Keratinocyte (primary cell): Measurements from ENCODE around the gene P2RY8.
"Not testable (repeated sequence)": the region's sequence is repeated elsewhere in the genome, so short reads cannot be mapped to it uniquely, and the experiment has no call there.

Experiments used
- CTCF ChIP-seq, 3 experiments: IDR thresholded peaks in 1 of 3; conservative IDR thresholded peaks in 1 of 3; optimal IDR thresholded peaks in 1 of 3; 2 replicates in 2 of 3; 3 replicates in 1 of 3; pipeline versions ENCODE3 to v1.5.1; 2011; ENCODE audit warnings: low read length in 3 of 3, mild to moderate bottlenecking in 3 of 3, moderate library complexity in 2 of 3, control low read depth in 1 of 3, inconsistent platforms in 1 of 3; ENCODE audit not compliant: insufficient read depth in 2 of 3; ENCODE audit errors: extremely low read depth in 1 of 3
- EZH2 ChIP-seq: IDR thresholded peaks from one replicate; pipeline ENCODE4 v1.6.1; 2012; ENCODE audit warnings: inconsistent platforms, mild to moderate bottlenecking, low read length, moderate library complexity

GRCh38 chrX:1539146-1539545 lies 2.2 kb upstream of the P2RY8 start:
- not testable (repeated sequence) for TF ChIP-seq CTCF (optimal IDR thresholded peaks at IDR 0.05 in 1 of 3, IDR thresholded peaks at IDR 0.05 in 1 of 3, conservative IDR thresholded peaks at IDR 0.05 in 1 of 3; ENCODE audit: extremely low read depth in 1 of 3, insufficient read depth in 2 of 3, low read length in 3 of 3); EZH2
